Thymus (tissue), 11 donors: ENCODE measurements around the gene SSH3. TPM values are rescaled to one million over a fixed set of nuclear protein-coding genes. Genes with fewer than 3 reads are reported as not detected.

Experiments used
- DNase-seq, 9 donors: peaks; one replicate each; pipeline ENCODE4 v3.0.0-alpha.2; 2013; ENCODE audit warnings: low spot score in 9 of 9, low read depth in 6 of 9, missing footprints in 1 of 9
- H3K27ac ChIP-seq, 2 donors: one replicate each; pipeline ENCODE4 v1.5.1; 2013; ENCODE audit warnings: control low read depth in 1 of 2, low read depth in 1 of 2, low read length in 1 of 2, mild to moderate bottlenecking in 1 of 2, moderate library complexity in 1 of 2
- H3K27me3 ChIP-seq, 2 donors: one replicate each; pipeline ENCODE4 v1.5.1; 2013; ENCODE audit warnings: low read length in 1 of 2; ENCODE audit not compliant: control insufficient read depth in 2 of 2, insufficient read depth in 1 of 2
- H3K36me3 ChIP-seq, 2 donors: one replicate each; pipeline ENCODE4 v1.5.1; 2013; ENCODE audit warnings: low read length in 1 of 2, mild to moderate bottlenecking in 1 of 2, moderate library complexity in 1 of 2; ENCODE audit not compliant: control insufficient read depth in 2 of 2, insufficient read depth in 2 of 2
- H3K4me1 ChIP-seq, 2 donors: one replicate each; pipeline ENCODE4 v1.5.1; 2013; ENCODE audit warnings: low read length in 2 of 2; ENCODE audit not compliant: control insufficient read depth in 2 of 2, insufficient read depth in 2 of 2
- H3K4me3 ChIP-seq, 2 donors: one replicate each; pipeline ENCODE4 v1.5.1; 2013; ENCODE audit warnings: low read length in 2 of 2, control low read depth in 1 of 2, mild to moderate bottlenecking in 1 of 2
- H3K9me3 ChIP-seq, 2 donors: one replicate each; pipeline ENCODE4 v1.5.1; 2013; ENCODE audit warnings: low read length in 1 of 2, mild to moderate bottlenecking in 1 of 2; ENCODE audit not compliant: control insufficient read depth in 2 of 2, insufficient read depth in 1 of 2
- WGBS: extraction: QIAGEN DNeasy Blood & Tissue Kit; methylation state at CpG from one replicate; pipeline ENCODE4 v1.1.7; 2013; 5-methylcytosine and 5-hydroxymethylcytosine counted together
- polyA plus RNA-seq: library from polyadenylated mRNA; stranded (reverse); fragments of 200-250 nt; gene quantifications from one replicate; pipeline ENCODE4 v1.2.3, GENCODE V29; 2013
- total RNA-seq: library from RNA; stranded (reverse); fragments of 120-200 nt; gene quantifications from one replicate; pipeline ENCODE4 v1.2.4, GENCODE V29; 2013
- donor health status: healthy.

The SSH3 gene
- total and polyA plus RNA-seq, 2 donors: 1.8 to 11.8 TPM

- Histone ChIP-seq H3K4me1 (peaks cover 26 to 54% of the 10 kb centered on the region in 2 donors), H3K4me3 (peak overlapping the region; percentile 71 to 80), H3K36me3 (peaks cover 52 to 74% of the 10 kb centered on the region in 2 donors), H3K9me3 (peaks cover 0 to 11% of the 10 kb centered on the region in 2 donors), H3K27me3 (no peaks in the 10 kb centered on the region), H3K27ac (peak overlapping the region; percentile 95 to 97)
- WGBS: under 1% methylated on average over 87 of the region's 87 CpGs
- peak in 7 of 9 donors; percentile 76 to 95 (median 90) for DNase-seq
These were observed 14.7 kb upstream of the SSH3 start for GRCh38 chr11:67288452-67289225.

- Histone ChIP-seq H3K27ac (peak within 1 kb of the TSS; percentile 95 to 97), H3K9me3 (peaks cover 0 to 11% of the 10 kb centered on the region in 2 donors), H3K4me3 (peak within 1 kb of the TSS; percentile 71 to 80), H3K36me3 (peaks cover 46 to 74% of the 10 kb centered on the region in 2 donors), H3K4me1 (peaks cover 26 to 49% of the 10 kb centered on the region in 2 donors), H3K27me3 (no peaks in the 10 kb centered on the region)
- DNase-seq: no peak
- WGBS: 0% methylated on average over 51 of the region's 56 CpGs
These were observed 14.1 kb upstream of the SSH3 start, which contains the start of gene ANKRD13D for GRCh38 chr11:67289226-67289650. ANKRD13D (plus strand) TSS chr11:67289303; CDS start chr11:67289461, 158 bp downstream.

GRCh38 chr11:67289651-67290479, 13.5 kb upstream of the SSH3 start:
- Histone ChIP-seq H3K9me3 (peaks cover 0 to 11% of the 10 kb centered on the region in 2 donors), H3K4me3 (peak overlapping the region; percentile 69 to 71), H3K4me1 (peaks cover 26 to 47% of the 10 kb centered on the region in 2 donors), H3K27ac (peak overlapping the region; percentile 32 to 71), H3K27me3 (no peaks in the 10 kb centered on the region), H3K36me3 (peaks cover 39 to 74% of the 10 kb centered on the region in 2 donors)
- DNase-seq: no peak
- 43% methylated on average over 36 of the region's 36 CpGs for WGBS

DNA sequence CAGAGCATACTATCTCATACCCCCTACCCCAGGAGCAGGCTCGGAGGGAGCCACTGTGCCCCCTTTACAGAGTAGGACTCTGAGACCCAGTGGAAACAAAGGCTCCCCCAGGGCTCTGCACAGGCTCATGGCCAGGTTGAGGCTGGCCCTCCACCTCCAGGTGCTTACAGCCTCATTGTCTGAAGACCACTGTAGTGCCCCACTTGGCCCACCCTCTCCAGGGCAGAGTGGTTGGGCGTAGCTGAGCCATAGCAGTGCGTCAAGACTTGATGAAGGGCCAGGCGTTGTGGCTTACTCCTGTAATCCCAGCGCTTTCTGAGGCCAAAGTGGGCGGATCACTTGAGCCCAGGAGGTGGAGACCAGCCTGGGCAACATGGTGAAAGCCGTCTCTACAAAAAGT, 12.5 kb upstream of the SSH3 start:
- Histone ChIP-seq H3K4me1 (peaks cover 26 to 41% of the 10 kb centered on the region in 2 donors), H3K27ac (no peak overlapping the region), H3K9me3 (peaks cover 0 to 18% of the 10 kb centered on the region in 2 donors), H3K4me3 (no peak overlapping the region), H3K36me3 (peaks cover 35 to 74% of the 10 kb centered on the region in 2 donors), H3K27me3 (no peaks in the 10 kb centered on the region)
- WGBS: 98% methylated on average over 7 of the region's 7 CpGs
- DNase-seq: no peak

- H3K27me3 ChIP-seq: no peaks in the 10 kb centered on the region
- H3K4me3 ChIP-seq: no peak overlapping the region
- WGBS: 97% methylated on average over 33 of the region's 33 CpGs
- H3K9me3 ChIP-seq: peaks cover 0 to 18% of the 10 kb centered on the region in 2 donors
- no peak overlapping the region for H3K27ac ChIP-seq
- H3K4me1 ChIP-seq: peaks cover 20 to 33% of the 10 kb centered on the region in 2 donors
- peaks cover 31 to 73% of the 10 kb centered on the region in 2 donors for H3K36me3 ChIP-seq
- DNase-seq: no peak
These were observed 11.6 kb upstream of the SSH3 start for GRCh38 chr11:67291481-67292381.

- Histone ChIP-seq H3K9me3 (peaks cover 0 to 9% of the 10 kb centered on the region in 2 donors), H3K27me3 (no peaks in the 10 kb centered on the region), H3K4me1 (peaks cover 12 to 23% of the 10 kb centered on the region in 2 donors), H3K4me3 (no peak overlapping the region), H3K27ac (no peak overlapping the region), H3K36me3 (peaks cover 31 to 70% of the 10 kb centered on the region in 2 donors)
- no peak for DNase-seq
- WGBS: 64% methylated on average over 3 of the region's 3 CpGs
These were observed 10.7 kb upstream of the SSH3 start for GRCh38 chr11:67292671-67293070.

- DNase-seq: no peak
- Histone ChIP-seq H3K4me1 (peaks cover 8 to 19% of the 10 kb centered on the region in 2 donors), H3K4me3 (no peak overlapping the region), H3K27ac (no peak overlapping the region), H3K9me3 (peaks cover 0 to 7% of the 10 kb centered on the region in 2 donors), H3K27me3 (no peaks in the 10 kb centered on the region), H3K36me3 (peaks cover 33 to 67% of the 10 kb centered on the region in 2 donors)
- WGBS: 85% methylated on average over 3 of the region's 3 CpGs
These were observed 10.2 kb upstream of the SSH3 start for GRCh38 chr11:67293090-67293489.

DNA sequence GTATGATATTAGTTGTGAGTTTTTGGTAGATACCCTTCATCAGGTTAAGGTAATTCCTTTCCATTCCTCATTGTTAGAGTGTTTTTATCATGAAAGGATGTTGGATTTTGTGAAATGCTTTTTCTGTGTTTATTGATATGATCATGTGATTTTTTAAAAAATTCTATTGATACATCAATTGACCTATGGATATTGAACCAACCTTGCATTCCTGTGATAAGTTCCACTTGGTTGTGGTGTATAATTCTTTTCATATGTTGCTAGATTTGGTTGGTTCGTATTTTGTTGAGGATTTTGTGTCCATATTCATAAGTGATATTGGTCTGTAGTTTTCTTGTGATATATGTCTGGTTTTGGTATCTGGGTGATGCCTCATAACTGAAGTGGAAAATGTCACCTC, 7.5 kb upstream of the SSH3 start:
- DNase-seq: no peak
- no peak overlapping the region for H3K4me3 ChIP-seq
- H3K4me1 ChIP-seq: peaks cover 0 to 2% of the 10 kb centered on the region in 2 donors
- peaks cover 0 to 7% of the 10 kb centered on the region in 2 donors for H3K9me3 ChIP-seq
- 99% methylated on average over 1 of the region's 1 CpG for WGBS
- H3K27me3 ChIP-seq: no peaks in the 10 kb centered on the region
- H3K27ac ChIP-seq: no peak overlapping the region
- H3K36me3 ChIP-seq: peaks cover 49 to 84% of the 10 kb centered on the region in 2 donors
